ENCODE data around the gene SFR1.

The SFR1 gene

GRCh38 chr10:104121485-104122224 is at the start of gene SFR1:
Gene SFR1 (plus strand): TSS chr10:104122171. CDS start chr10:104122184, 13 bp downstream.
- peak; percentile 97 for DNase-seq

GRCh38 chr10:104072786-104073185 is 49.2 kb upstream of the SFR1 start:
- DNase-seq, result no peak

- DNase-seq, result no peak
Observed at GRCh38 chr10:104074505-104074904, 47.5 kb upstream of the SFR1 start.

- DNase-seq, result no peak
Observed at GRCh38 chr10:104076743-104077160, 45.2 kb upstream of the SFR1 start.

GRCh38 chr10:104077247-104077646 is 44.7 kb upstream of the SFR1 start:
- DNase-seq, result no peak

GRCh38 chr10:104077663-104078151 is 44.3 kb upstream of the SFR1 start:
- DNase-seq, result no peak

GRCh38 chr10:104080762-104081161 is 41.2 kb upstream of the SFR1 start:
- DNase-seq, result no peak

GRCh38 chr10:104081998-104082397 is 40.0 kb upstream of the SFR1 start:
- DNase-seq, result no peak

- DNase-seq, result no peak
Observed at GRCh38 chr10:104084482-104085142, 37.4 kb upstream of the SFR1 start.

GRCh38 chr10:104085801-104086400 is 36.1 kb upstream of the SFR1 start, which contains the start of gene COL17A1:
Gene COL17A1 (minus strand): TSS chr10:104085880. CDS start chr10:104080673, 5,207 bp downstream.
- DNase-seq, result no peak

GRCh38 chr10:104088239-104088638 is 33.7 kb upstream of the SFR1 start:
- no peak for DNase-seq

- DNase-seq, result no peak
Observed at GRCh38 chr10:104089621-104090020, 32.4 kb upstream of the SFR1 start.

- DNase-seq, result no peak
Observed at GRCh38 chr10:104090611-104091010, 31.4 kb upstream of the SFR1 start.

GRCh38 chr10:104092749-104093148 is 29.2 kb upstream of the SFR1 start:
- no peak for DNase-seq

GRCh38 chr10:104096692-104097091 is 25.3 kb upstream of the SFR1 start:
- DNase-seq, result no peak

GRCh38 chr10:104098358-104098925 is 23.5 kb upstream of the SFR1 start:
- DNase-seq, result no peak

GRCh38 chr10:104099269-104099668 is 22.7 kb upstream of the SFR1 start:
- no peak for DNase-seq

GRCh38 chr10:104099941-104100340 is 22.0 kb upstream of the SFR1 start:
- no peak for DNase-seq

GRCh38 chr10:104100795-104101194 is 21.2 kb upstream of the SFR1 start:
- DNase-seq, result no peak

- no peak for DNase-seq
Observed at GRCh38 chr10:104101902-104102301, 20.1 kb upstream of the SFR1 start.

- no peak for DNase-seq
Observed at GRCh38 chr10:104103956-104104355, 18.0 kb upstream of the SFR1 start.

GRCh38 chr10:104104418-104104817 is 17.6 kb upstream of the SFR1 start:
- DNase-seq, result no peak

- DNase-seq, result no peak
Observed at GRCh38 chr10:104104926-104105325, 17.0 kb upstream of the SFR1 start.

All from T1000 (cell line).